HL-60/S4 treated with retinoic acid at 250 ng/mL for 4 days and 3 days (cell line): Measurements from ENCODE around the gene EXD1.
"Not testable (repeated sequence)": the region's sequence is repeated elsewhere in the genome, so short reads cannot be mapped to it uniquely, and the experiment has no call there.

Experiments used
- in situ Hi-C: fragments of 300-500 bp; cut with MboI; formaldehyde crosslinking; loops from 2 replicates; pipeline ENCODE4 v1.7.0; 2022; ENCODE audit warnings: low sequenced_read_pairs

The EXD1 gene, protein sequence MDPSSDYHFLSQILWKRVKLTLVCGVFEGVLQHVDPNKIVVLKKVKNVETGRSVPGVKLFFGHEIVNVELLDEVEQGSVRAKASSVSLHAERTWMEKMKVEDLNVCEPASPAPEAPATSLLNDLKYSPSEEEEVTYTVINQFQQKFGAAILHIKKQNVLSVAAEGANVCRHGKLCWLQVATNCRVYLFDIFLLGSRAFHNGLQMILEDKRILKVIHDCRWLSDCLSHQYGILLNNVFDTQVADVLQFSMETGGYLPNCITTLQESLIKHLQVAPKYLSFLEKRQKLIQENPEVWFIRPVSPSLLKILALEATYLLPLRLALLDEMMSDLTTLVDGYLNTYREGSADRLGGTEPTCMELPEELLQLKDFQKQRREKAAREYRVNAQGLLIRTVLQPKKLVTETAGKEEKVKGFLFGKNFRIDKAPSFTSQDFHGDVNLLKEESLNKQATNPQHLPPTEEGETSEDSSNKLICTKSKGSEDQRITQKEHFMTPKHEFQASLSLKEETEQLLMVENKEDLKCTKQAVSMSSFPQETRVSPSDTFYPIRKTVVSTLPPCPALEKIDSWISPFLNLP

DNA sequence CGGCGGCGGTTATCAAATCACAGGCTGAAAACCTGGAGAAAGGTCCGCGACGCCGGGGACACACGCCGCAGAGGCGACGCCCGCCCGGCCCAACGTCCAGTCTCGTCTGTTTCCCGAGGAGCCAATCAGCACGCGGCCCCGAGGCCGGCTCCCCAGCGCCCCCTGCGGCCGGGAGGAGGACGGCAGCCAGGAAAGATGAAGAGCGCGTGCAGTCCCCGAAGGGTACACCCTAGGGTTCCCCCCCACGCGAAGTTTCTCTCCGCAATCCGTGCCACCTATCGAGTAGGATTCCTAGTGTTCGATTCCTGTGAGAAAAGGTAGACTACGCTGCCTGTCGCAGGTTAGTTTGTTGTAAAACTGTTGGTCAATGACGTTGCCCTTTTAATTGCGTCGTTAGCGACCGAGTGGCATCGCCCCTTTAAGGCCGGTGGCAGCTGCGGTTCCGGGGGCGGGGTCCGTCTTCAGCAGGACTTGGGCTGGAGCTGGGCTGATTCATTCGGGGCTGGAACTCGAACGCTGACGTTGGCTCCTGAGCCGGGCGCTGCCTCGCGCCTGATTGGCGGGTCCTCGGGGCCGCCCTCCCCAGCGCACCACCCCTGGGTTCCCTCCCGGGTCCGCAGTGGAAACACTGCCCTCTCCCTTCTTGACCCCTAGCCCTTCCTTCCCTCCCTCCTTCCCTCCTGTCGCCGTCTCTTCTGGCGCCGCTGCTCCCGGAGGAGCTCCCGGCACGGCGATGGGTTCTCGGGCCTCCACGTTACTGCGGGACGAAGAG is at the start of gene EXD1, which contains the start of gene CHP1:
Gene EXD1, minus strand, starts transcription at position 108 of the 772 bp plus-strand sequence. CDS start 4,182 bp downstream, outside the sequence.
Gene CHP1, plus strand, starts transcription at position 619 of the 772 bp plus-strand sequence. Its CDS starts 115 bp downstream, at position 734.
- in situ Hi-C loops, result no loop called here

DNA sequence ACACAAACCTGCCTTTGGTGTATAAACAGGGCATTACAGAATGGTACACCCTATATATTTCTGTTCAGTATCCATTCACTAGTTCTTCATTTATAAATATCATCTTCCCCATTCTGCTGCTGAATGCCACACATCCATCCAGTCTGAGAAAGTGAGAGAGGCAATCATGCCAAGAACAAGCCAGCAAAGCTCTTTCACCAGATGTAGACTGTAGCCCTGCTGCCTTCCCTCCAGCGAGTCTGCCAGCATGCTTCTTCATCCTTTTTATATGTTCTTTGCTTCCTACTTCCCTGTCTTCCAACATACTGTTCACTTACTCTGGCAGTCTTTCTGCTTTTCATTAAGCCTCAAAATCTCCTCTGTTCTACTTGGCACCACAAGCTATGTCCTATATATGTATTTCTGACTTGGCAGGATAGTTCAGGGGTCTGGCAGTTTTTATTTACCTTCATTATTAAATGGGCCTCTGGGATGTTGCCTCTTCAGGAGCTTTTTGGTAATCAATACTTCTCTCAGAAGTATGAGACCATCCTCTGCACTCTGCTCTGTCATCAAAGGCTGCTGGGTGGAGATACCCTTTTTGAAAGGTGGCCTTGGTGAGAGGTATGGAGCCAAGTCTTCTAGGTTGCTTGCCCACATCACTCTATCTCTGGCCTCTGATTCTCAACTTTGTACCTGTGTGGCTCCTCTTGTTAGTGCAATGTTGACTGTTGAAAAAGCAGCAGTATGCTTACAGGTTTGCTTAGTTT is 49.2 kb upstream of the EXD1 start:
- in situ Hi-C loops, result no loop called here

DNA sequence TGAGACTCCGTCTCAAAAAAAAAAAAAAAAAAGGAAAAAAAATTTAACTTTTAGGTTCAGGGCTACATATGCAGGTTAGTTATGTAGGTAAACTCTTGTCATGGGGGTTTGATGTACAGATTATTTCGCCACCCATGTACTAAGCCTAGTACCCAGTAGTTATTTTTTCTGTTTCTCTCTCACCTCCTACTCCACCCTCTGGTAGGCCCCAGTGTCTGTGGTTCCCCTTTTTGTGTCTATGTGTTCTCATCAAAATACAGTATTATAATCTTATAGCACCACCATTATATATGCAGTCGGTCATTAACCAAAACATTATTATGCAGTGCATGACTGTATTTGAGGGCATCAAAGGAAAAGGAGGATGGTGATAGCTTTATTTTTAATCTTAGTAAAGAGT is 47.8 kb upstream of the EXD1 start:
- in situ Hi-C loops, result no loop called here

DNA sequence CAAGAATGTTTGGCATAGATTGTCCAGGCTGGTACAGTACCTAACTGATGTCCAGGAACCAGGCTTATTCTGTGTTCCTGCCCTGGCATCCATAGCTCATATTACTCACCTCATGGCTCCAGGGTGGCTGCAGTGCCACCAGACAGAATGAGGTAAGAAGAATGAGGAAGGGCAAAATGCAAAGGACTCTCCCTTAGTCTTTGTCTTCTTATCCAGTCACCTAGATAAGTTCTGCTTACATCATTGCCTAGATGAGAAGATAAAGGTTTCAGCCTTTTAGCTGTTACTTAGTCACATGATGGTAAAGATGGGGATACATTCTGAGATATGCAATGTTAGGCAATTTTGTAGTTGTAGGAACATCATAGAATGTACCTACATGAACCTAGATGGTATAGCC is 46.3 kb upstream of the EXD1 start:
- in situ Hi-C loops, result no loop called here

DNA sequence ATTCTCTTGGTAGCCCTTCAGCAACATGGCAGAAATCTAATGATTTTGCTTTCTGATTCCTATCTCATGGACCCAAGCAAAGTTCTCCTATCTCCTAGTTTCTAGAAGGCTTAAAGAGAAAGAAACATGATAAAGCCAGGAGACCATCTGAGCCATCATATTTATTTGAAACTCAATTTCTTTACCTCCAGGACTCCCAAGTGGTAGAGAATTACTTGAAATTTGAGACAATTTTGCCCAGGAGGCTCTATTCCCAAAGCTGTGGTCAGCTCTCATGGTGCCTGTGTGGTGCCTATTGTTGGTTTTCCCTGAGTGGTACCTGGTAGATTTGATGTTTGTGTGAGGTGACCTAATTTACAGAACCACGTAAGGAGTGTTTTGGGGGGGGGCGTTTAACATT is 39.3 kb upstream of the EXD1 start:
- in situ Hi-C loops, result no loop called here

DNA sequence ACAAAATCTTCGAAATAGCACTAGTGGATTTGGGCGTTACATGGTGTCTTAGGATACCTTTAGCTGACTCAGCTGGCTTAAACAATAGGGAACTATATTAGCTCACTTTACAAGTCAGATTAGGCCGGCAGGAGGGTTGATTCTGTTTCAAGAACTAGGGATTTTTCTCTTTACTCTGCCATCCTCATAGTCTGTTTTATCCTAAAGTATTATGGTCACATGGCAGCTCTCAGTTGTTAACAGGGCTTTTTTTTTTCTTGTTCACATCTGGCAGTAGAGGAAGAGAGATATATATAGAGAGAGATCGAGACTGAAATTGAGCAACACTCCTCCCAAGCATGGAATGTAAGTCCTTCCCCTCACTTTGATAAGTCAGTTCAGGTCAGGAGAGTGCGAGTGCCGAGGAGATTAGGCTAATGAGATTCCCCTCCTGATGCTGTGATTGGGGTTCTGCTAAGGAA is 33.4 kb upstream of the EXD1 start:
- in situ Hi-C loops, result no loop called here

DNA sequence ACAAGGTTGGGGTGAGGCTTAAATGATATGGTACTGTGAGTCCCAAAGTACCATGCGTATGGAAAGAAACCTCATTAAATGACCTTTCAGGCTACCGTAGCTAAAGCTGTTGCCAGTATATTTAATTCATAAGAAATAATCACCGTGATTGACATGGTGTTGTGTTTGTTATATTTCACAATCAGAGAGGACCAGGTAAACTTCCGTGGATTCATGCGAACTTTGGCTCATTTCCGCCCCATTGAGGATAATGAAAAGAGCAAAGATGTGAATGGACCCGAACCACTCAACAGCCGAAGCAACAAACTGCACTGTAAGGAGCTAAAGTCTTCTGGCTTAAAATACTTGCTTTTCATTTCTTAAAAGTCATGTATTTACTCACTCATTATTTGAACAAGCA is 32.0 kb upstream of the EXD1 start:
- in situ Hi-C loops, result no loop called here

DNA sequence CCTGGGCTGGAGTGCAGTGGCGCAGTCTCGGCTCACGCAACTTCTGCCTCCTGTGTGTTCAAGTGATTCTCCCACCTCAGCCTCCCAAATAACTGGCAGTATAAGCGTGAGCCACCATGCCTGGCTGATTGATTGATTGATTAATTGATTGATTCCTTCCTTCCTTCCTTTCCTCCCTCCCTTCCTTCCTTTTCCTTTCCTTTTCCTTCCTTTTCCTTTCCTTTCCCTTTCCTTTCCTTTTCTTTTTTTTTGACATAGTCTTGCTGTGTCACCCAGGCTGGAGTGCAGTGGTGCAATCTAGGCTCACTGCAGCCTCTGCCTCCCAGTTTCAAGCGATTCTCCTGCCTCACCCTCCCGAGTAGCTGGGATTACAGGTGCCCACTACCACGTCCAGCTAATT is 30.4 kb upstream of the EXD1 start:
- in situ Hi-C loops, result not testable (repeated sequence)

DNA sequence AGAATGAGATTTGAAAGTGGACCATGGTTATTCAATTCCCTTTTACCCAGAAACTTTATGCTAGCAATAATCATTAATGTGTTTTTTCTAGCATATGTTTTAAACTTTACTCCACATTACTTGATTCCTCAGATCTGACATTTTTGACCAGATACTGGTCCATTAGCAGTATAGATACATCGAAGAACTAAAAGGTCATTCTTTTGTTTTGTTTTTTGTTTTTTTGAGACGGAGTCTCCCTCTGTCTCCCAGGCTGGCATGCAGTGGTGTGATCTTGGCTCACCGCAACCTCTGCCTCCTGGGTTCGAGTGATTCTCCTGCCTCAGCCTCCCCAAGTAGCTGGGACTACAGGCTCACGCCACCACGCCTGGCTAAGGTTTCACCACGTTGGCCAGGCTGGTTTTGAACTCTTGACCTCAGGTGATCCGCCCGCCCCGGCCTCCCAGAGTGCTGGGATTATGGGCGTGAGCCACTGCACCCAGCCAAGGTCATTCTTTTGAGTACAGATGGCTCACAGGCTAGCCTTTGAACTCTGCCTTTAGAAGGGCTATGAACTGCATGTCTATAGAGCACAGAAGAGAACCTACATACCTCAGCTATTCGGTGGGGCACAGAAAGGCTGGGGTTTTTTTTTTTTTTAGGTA is 29.1 kb upstream of the EXD1 start:
- in situ Hi-C loops, result no loop called here

DNA sequence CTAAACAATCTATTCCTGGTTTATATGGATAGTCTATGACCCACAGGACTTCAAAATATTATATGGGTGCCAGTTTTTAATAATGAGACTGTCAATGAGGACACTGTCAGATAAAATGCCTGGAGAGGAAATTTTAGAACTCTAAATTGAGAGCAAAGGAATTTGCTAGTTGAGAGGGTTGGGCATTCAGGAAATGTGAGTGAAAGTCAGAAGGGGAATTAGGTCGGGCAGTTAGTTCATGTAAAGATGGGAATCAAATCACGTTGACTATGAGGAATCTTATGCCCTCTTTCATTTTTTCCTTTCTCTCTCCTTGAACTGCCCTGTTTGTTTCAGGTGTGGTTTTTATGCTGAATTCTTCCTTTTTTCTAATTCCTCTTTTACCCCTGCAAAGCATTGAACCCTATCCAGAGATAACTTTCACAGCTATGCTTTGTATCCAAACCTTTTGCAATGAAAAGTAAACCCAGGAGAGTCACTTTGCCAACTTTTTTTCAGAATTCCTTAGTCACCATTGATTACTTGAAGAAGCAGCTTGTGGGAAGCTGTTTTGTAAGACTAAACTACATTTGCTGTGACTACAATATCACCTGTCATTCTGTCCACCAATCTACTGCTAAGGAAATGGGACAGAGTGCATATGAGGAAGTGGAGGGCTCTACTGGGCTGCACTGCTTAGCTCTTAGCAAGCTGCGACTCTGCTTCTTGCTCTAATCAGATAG is 28.4 kb upstream of the EXD1 start:
- in situ Hi-C loops, result no loop called here

DNA sequence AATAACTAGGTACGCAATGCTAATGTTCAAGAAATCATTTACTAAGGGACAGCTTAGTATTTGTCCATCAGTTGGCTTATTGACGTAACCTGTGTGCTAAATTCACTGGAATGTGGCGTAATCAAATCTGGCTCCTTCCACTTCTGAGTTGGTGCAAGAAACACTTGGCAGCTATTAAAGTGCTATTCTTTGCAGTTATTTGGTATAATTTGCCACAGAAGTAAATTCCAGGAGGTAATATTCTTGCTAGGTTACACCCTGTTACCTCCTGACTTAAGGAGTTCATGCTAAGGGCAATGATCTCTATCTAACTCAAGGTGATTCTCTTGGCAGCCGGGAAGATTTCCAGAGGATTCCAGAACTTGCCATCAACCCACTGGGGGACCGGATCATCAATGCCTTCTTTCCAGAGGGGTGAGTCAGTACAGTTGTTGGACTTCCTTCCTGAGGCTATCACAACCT is 26.1 kb upstream of the EXD1 start:
- in situ Hi-C loops, result no loop called here

DNA sequence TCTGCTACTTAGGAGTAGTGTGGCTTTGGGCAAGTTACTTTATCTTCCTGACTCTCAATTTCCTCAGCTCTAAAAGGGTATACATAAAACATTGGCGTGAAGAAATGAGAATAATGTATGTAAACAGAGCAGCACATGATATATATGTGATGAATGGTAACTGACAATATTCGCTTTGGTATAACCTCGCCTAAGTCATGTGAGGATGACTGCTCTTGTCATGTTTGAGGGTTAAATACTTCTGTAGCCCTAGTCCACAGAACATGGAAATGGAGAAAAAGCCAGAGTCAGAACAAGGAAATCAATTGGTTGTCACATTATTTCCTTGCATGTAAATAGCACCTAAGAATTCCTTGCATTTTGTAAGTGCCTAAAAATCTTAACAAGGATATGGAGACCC is 25.5 kb upstream of the EXD1 start:
- in situ Hi-C loops, result no loop called here

DNA sequence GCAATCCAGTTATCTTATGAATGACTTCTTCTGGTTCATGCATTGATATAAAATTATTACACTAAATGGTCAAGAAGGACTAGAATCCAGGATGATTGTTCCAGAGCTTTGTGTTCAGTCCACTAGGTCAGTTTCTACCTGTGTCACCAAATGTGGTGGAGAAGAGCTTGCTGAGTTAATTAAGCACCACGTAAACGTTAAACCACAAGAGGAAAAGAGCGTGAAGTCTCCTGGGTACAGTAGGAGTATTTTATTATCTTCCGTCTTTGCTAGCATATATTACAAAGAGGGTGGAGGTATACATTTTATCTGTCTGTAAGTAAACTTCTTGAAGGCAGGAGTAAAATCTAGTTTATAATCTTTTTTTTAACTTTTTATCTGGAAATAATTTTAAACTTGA is 24.0 kb upstream of the EXD1 start:
- in situ Hi-C loops, result no loop called here

DNA sequence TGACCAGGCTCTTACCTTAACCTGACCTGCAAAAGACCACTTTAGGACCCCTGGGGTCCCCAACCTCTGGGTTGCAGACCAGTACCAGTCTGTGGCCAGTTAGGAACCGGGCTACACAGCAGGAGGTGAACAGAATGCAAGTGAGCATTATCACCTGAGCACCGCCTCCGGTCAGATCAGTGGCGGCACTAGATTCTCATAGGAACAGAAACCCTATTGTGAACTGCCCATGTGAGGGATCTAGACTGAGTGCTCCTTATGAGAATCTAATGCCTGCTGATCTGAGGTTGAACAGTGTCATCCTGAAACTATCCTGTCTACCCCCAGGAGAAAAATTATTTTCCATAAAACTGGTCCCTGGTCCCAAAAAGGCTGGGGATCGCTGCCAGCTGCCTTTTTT is 20.9 kb upstream of the EXD1 start:
- in situ Hi-C loops, result no loop called here

DNA sequence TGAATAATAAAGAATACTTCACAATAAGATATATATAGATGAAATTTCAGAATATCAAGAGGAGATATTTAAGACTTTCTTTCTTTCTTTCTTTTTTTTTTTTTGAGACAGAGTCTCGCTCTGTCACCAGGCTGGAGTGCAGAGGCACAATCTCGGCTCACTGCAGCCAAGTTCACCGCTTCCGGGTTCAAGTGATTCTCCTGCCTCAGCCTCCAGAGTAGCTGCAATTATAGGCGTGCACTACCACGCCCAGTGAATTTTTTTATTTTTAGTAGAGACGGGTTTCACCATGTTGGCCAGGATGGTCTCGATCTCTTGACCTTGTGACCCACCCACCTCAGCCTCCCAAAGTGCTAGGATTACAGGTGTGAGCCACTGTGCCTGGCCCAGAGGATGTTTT is 20.2 kb upstream of the EXD1 start:
- in situ Hi-C loops, result not testable (repeated sequence)

DNA sequence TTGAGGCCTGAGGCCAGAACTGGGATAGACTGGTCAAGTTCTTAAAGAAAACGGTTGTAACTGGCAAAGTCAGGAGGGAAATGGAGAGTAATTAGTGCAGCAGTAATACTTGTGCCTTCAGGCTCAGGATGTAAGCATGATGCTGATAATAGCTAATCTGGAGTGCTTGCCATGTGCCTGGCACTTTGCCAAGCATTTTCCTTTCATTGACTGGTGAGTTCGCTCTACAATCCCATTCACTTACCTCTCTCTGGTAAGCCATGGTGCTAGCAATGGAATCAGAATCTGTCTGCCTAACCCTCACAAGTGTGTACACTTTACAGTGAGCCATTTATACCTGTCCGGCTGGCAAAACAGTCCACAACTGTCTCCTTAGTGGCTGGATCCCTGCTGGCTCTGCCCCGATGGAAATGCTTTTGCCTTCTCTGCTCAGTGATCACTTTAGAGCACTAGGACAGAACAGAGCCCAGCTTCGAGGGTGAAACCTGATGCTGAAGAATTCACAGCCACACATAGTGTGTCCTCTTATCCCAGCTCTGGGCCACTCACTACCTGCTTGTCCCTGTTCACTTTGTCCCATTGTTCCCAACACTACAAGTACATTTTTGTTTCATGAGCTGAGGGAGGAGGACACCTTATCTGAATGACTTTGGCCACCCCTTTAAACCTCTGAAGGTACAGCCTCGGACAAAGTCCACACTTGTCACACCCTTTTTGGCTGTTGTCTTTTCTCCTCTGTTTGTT is 10.8 kb upstream of the EXD1 start:
- in situ Hi-C loops, result no loop called here

DNA sequence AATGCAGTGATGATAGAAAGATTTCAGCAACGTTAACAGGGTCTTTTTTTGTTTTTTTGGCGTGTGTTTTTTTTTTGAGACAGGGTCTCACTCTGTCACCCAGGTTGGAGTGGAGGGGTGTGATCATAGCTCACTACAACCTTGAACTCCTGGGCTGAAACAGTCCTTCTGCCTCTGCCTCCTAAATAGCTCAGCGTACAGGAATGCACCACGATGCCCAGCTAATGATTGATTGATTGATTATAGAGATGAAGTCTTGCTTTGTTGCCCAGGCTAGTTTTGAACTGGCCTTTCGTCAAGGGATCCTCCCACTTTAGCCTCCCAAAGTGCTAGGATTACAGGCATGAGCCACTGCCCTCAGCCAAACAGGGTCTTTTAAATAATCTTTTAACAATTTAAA is 7.5 kb upstream of the EXD1 start:
- in situ Hi-C loops, result no loop called here

DNA sequence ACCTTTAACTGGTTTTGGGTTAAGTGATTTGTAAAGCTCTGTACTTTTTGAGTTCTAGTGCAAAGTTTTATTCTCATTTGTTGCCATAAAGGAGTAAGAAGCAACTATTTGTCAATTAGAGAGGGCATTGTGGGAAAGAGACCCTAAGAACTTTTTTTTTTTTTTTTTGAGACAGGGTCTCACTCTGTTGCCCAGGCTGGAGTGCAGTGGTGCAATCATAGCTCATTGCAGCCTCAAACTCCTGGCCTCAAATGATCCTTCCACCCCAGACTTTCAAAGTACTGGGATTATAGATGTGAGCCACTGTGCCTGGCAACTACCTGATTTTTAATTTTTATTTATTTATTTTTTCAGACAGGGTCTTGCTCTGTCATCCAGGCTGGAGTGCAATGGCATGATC is 5.4 kb upstream of the EXD1 start:
- in situ Hi-C loops, result no loop called here

DNA sequence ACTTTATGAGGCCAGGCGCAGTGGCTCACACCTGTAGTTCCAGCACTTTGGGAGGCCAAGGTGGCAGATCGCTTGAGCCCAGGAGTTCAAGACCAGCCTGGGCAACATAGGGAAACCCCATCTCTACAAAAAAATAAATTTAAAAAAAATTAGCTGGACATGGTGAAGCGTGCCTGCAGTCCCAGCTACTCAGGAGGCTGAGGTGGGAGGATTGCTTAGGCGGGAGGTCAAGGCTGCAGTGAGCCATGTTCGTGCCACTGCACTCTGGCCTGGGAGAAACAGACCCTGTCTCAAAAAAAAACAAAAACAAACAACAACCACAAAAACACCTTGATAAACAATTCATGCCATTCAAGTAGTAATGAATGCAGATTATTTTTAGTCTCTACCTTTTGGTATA is 4.7 kb upstream of the EXD1 start:
- in situ Hi-C loops, result not testable (repeated sequence)
